GM21786 (cell line): ENCODE data around the gene AHCYL1.

ENCODE experiments used
- ATAC-seq: cut with Tn5 transposase; IDR thresholded peaks from one replicate; pipeline ENCODE4 v1.9.1; 2021; ENCODE audit not compliant: unreplicated experiment

AHCYL1 gene

GRCh38 chr1:109975718-109976117, 8.8 kb upstream of the AHCYL1 start:
- no peak for ATAC-seq

DNA sequence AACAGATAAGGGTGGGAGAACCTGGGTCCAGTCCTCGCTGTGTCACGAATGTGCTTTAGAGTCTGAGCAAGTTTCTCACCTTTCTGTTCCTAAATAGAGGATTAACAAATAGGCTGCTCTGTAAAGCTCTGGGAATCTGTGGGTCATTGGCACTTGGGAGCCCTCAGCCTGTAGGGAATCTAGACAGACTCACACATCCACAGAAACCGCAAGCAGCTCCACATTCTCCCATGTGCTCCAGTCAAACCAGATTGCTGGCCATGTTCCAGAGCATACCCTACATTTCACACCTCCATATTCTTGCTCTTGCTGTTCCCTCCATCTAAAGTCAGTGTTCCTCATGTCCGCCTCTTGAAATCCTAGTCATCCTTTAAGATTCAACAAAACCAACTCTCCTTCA, 7.8 kb upstream of the AHCYL1 start:
- ATAC-seq = no peak

DNA sequence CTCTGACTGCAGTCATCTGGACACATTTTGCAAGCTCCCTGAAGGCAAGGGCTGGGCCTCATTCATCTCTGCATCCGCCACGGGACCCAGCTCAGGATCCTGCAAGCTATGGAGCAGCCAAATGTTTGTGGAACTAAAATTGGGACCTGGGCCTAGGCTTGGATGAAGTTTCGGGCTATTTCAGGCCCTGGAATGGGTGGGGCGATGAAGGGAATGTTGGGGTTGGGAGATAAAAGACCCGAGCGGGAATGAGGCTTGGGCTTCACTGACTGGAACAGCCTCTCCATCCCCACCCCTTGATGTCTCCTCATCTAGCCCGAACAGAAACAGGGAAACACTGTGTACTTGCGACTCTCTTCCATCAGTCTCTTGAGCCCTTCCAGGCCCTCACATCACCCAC, 7.3 kb upstream of the AHCYL1 start:
- ATAC-seq = no peak

DNA sequence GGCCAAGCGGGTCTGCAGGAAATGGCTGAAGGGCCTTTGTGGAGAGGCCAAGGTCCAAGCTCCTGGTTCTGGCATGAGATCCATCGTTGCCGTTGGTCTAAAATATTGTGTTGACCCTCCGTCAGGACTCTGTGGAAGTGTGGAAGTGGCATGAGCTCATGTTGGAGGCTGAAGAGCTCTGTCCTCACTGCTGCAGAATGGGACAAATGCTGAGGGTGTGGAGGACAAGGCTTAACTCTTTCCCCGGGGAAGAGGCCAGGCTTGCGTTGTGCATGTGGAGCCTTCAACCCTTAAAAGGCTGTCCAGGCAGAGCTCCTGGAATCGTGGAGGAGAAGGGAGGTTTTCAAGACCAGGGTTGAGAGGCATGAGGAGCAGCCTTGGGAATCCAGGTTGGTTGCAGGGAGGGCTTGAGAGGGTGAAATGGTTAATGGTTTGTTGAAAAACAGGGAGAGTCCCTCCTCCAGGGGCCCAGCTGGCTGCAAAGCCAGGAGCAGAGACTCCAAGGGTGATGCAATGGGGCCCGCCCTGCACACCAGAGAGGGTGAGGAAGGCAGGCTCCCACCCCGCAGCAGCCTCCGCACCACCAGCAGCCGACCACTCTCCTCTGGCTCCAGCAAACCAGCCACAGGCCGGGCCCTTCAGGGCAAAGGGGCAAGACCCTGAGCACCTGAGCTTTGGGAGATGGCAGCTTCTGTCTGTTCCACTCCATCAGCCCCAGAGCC, 6.7 kb upstream of the AHCYL1 start:
- no peak for ATAC-seq

DNA sequence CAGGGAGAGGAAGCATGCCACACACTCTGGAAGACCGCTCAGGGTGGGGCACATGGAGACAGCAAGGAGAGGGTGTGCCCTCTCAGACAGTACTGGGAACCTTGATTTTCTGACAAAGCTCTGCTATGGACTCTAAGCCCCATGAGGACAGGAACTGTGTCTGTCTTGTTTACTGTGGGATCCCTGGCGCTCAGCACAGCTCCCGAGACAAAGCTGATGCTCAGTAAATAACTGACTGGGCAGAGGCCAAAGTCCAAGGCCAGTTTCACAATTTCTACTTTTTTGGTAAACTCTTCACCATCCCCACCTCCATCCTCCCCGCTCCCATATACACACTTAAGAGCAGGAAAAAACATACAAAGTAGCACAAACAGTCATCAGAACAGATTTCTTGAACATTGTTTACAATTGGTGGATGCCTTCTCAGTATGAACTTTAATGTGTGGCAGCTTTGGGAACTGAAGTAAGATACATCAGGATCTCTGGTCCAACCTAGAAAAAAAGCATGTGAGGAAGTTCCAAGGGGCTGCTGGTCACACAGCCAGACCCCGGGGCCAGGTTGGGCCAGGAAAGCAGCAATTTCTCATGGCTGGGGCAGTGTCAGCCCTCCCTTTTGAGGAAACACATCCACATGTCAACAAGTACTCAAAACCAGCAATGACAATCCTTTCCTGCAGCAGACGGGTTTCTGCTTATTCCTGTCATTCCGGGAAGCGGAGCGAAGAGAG, 5.6 kb upstream of the AHCYL1 start:
- ATAC-seq = no peak

- no peak for ATAC-seq
These were observed 5.0 kb upstream of the AHCYL1 start for GRCh38 chr1:109979489-109980091.

DNA sequence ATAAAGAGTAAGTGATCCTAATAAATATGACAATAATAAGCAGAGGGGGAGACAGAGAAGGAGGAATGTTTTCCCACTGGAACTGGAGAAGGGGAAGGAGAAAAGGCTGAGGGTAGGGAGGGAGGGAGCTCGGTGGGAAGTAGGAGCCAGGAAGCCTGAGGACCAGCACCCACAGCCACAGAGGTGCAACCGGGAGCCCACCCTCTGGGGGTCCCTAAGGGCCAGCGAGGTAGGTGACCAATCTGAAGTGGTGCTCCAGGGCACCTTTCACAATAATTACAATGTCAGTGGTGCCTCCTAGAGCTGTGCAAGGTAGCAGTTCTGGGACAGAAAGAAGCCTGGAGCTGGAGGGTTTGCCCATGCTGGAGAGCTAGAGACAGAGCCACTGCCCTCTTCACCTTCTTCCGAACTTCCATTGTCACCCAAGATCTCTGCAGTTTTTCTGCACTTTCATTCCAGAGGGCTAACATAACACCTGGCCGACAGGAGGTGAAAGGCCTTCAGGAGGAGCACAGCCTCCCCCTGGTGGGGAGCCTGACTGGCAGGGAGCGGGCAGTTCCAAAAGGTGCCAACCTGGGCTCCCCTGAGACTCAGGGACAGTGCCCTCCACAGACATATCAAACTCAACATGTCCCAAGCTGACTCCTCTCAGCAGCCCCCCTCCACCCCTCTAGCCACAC, 4.1 kb upstream of the AHCYL1 start:
- ATAC-seq = no peak

DNA sequence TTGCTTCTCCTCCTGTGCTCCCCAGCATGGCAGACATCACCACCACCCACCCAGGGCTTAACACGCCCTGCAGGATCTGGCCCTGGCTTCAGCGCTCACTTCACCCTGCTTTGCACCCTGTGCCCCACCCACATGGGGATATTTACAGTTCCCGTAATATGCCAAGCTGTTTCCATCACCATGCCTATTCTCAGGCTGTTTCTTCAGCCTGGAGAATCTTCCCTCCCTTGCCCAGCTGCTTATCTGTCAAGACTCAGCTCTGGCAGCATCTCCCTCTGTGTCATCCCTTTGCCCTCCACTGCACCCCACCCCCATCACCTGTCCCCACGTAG, 3.6 kb upstream of the AHCYL1 start:
- no peak for ATAC-seq

DNA sequence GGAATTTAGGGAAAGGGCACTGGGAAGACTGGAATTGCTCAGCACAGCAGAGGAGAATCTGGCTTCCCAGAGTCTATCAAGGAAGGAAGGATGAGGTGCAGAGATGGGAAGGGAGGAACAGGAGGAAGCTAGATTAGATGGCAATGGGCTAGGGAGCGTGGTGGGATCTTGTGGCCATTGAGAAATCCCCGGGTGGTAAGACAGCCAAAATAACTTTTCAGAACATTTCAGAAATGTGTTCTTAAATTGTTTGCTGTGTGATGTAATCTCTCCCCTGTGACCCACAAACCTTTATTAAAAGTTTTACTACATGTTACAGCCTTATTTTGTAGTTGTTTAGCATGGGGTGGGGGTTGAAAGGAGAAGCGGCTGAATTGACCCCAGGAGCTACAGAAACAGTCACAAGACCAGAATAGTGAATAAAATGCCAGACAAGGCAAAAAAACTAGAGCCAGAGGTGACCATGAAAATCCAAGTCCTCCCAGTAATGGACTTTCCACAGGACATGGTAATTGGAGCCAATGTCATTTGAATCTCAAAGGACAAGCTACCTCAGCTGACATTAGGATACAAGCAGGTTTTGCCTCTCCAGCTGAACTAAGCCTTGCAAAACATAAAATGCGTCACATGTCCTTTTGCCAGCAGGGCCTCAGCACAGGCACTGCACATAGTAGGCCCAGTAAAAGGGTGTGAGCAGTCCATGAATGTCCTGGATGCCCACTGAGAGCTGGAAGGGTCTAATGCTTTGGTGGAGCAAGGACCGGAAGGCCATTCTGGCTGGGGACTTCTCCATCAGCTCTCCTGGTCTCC, 980 bp upstream of the AHCYL1 start:
- no peak for ATAC-seq

GRCh38 chr1:109984190-109984455, 442 bp upstream of the AHCYL1 start:
- ATAC-seq = no peak

DNA sequence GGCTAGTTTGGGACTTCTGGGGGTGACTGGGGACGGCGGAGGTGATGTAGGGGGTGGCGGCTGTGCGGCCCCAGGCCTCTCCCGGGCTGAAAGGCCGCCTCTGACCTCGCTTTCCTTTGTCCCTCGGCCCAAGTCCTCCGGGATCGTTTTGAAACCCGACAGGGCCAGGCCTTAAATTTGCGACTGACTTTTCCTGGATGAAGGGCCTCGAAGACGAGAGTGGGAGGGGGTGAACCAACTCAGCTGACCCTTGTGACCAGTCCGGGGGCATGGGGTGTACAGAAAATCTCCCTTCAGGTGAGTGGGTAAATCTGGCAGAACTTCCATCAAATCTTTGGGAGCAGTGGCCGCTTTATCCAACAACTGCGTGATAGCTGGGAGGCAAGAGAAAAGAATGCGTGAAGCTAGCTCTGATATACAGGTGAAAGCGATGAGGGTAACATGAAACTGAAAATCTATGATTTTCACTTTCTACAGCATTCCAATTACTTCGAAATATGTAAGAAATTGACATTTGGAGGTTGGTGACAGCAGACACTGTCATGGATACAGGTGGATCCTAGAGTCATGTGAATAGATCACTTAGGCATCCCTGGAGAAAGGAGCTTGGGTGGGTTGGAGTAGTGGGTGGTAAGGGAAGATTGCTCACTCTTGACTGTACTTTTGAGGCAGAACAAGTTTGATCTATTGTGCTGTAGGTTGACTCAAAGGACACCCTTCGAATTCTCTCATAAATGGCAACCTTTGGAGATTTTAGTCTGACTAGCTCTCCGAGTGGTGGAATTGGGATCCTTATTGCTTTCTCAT, 885 bp downstream of the AHCYL1 start:
- no peak for ATAC-seq

DNA sequence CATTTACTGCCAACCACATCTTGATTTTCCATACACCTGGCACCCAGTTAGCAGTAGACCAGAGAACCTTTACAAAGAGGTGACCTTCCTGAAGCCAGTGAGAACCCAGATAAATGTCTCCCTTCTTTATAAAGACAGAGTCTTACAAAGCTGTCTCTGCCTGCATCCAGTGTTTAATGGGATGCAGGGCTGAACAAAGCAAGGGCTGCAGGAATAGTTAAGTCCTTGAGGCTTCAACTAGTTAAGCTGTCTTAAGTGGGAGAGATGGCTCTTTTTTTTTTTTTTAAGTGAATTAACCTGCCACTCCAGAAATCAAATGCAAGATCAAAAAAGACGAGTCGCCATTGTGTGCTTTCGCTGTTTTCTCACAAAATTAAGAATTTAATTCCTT, 1.5 kb downstream of the AHCYL1 start:
- no peak for ATAC-seq

DNA sequence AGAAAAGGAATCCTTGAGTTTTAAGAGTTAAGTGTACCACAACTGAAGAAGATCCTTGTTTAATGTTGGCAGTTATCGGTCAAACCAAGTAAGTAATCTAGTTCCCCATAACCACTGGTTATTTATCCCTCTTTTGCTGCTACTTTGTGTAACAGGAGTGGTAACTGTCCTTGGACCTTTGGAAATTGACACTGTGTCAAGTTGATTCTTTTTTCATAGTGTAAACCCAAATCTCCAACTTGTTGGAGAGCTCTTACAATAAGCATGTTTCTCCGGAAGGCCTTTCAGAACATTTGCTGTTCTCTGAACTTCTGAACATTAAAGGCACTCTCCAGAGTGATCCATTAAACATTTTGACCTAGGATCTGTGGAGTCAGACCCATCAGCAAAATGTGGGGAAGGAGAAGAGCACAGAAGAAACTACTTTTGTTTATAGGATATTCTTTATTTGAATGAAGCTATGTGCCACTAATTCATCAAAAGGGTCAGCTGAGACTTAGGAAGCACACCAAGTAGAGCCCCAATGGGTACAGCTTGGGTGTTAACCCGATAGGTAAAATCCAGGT, 3.9 kb downstream of the AHCYL1 start:
- ATAC-seq = no peak

GRCh38 chr1:109989506-109990301, 5.1 kb downstream of the AHCYL1 start:
- ATAC-seq = no peak

DNA sequence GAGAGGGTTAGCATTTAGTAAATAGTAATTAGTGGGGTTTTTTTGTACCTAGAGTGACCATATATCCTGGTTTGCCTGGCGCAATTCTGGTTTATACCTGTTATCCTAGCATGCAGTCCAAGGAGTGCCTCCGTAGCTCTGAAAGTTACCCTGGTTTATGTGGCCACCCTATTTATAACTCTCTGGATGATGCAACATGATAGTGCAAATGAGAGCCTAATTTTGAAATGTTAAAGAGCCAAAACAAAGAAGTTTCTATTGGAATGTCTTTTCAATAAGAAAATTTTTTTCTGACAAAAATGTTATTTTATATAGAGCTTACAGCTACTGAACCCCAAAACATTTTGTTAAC, 5.7 kb downstream of the AHCYL1 start:
- ATAC-seq = no peak

- ATAC-seq = no peak
These were observed 6.9 kb downstream of the AHCYL1 start for GRCh38 chr1:109991400-109991925.

DNA sequence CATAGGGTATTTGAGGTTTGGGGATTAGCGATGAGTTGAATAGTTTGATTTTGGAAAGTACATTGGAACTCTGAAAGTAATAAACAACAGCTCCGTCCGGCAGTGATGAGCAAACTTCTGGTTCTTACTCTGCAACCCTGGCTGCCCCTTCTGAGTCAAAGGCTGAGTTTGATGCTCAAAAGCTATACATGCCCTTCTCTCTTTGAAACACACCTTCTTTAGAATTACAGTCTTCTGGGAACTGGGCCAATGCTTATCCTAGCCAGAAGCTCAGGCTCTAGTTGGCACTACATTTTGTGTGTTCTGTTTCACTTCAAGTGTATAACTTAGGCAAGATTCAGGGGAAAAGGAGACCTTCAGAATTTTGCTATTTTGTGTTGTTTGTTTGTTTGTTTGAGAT, 9.3 kb downstream of the AHCYL1 start:
- no peak for ATAC-seq

DNA sequence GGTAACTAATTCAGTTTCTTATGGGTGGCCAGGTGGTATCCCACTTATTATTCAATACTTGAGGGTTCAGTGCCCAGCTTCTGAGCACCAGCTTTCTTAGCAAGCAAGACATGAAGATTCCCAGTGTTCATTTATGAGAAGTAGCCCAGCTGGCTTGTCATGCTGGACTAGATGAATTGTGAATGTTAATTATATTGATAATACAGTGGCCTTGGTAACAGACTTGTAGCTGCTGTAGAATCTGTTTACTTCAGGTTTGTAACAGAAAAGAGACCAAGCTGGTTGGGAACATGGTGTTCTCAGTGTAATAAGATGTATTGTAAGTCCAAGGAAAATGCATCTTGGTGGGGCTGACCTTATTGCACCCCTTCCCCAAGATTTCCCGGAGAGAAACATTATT, 10.1 kb downstream of the AHCYL1 start:
- ATAC-seq = no peak

- no peak for ATAC-seq
These were observed 11.0 kb downstream of the AHCYL1 start for GRCh38 chr1:109995536-109995935.
